H1 (cell line): ENCODE results near the gene MZF1. TPM values are rescaled to one million over a fixed set of nuclear protein-coding genes. Genes with fewer than 3 reads are reported as not detected.

Source experiments
- BACH1 ChIP-seq: IDR thresholded peaks from 2 replicates; pipeline ENCODE4 v1.6.1; 2012; ENCODE audit warnings: low read length, improper control_type of control experiment
- BRCA1 ChIP-seq: IDR thresholded peaks from 2 replicates; pipeline ENCODE4 v1.6.1; 2012; ENCODE audit warnings: low read depth, low read length, improper control_type of control experiment
- CEBPB ChIP-seq: IDR thresholded peaks from 2 replicates; pipeline ENCODE4 v1.6.1; 2012; ENCODE audit warnings: low read depth, low read length
- E2F6 ChIP-seq: IDR thresholded peaks from 2 replicates; pipeline ENCODE4 v1.6.1; 2012; ENCODE audit warnings: inconsistent platforms
- EGR1 ChIP-seq: IDR thresholded peaks from 2 replicates; pipeline ENCODE4 v1.6.1; 2011; ENCODE audit warnings: low read depth, low read length, borderline replicate concordance
- EP300 ChIP-seq, 2 experiments: IDR thresholded peaks; 1 replicate in 1 of 2; 2 replicates in 1 of 2; pipeline ENCODE4 v1.6.1; 2011 to 2012; ENCODE audit warnings: low read depth in 2 of 2, low read length in 2 of 2, mild to moderate bottlenecking in 2 of 2, borderline replicate concordance in 1 of 2, inconsistent platforms in 1 of 2, moderate library complexity in 1 of 2
- GABPA ChIP-seq: IDR thresholded peaks from 2 replicates; pipeline ENCODE4 v1.6.1; 2011; ENCODE audit warnings: mild to moderate bottlenecking, low read length, moderate library complexity, borderline replicate concordance; ENCODE audit not compliant: insufficient read depth
- HDAC2 ChIP-seq, 2 experiments: fragments of 300-600 bp in 1 of 2; sonication (generic) in 1 of 2; IDR thresholded peaks; 2 replicates each; pipeline ENCODE4 v1.6.1; 2011 to 2012; ENCODE audit warnings: low read depth in 2 of 2, low read length in 2 of 2, mild to moderate bottlenecking in 2 of 2, moderate library complexity in 2 of 2, borderline replicate concordance in 1 of 2, inconsistent platforms in 1 of 2
- HDAC6 ChIP-seq: IDR thresholded peaks from one replicate; pipeline ENCODE4 v1.7.1; 2012; ENCODE audit warnings: low read depth, mild to moderate bottlenecking, inconsistent platforms, low read length, moderate library complexity
- JUN ChIP-seq: IDR thresholded peaks from 2 replicates; pipeline ENCODE4 v1.6.1; 2011; ENCODE audit warnings: low read depth, mild to moderate bottlenecking, improper control_type of control experiment, low read length
- POLR2A ChIP-seq, 2 experiments: IDR thresholded peaks; 1 replicate in 1 of 2; 2 replicates in 1 of 2; pipeline ENCODE4 v1.6.1; 2011; ENCODE audit warnings: low read depth in 2 of 2, low read length in 2 of 2, mild to moderate bottlenecking in 2 of 2; ENCODE audit errors: control extremely low read depth in 1 of 2
- POLR2AphosphoS5 ChIP-seq: IDR thresholded peaks from 2 replicates; pipeline ENCODE4 v1.6.1; 2011; ENCODE audit warnings: low read depth, low read length
- RFX5 ChIP-seq: IDR thresholded peaks from 2 replicates; pipeline ENCODE4 v1.6.1; 2011; ENCODE audit warnings: low read depth, low read length, improper control_type of control experiment, borderline replicate concordance
- RXRA ChIP-seq: IDR thresholded peaks from 2 replicates; pipeline ENCODE4 v1.6.1; 2011; ENCODE audit warnings: low read depth, mild to moderate bottlenecking, low read length, moderate library complexity; ENCODE audit not compliant: insufficient read depth
- SIN3A ChIP-seq, 2 experiments: IDR thresholded peaks in 1 of 2; conservative IDR thresholded peaks in 1 of 2; 2 replicates each; pipeline ENCODE4 v1.6.1; 2011 to 2012; ENCODE audit warnings: low read length in 2 of 2, improper control_type of control experiment in 1 of 2, low read depth in 1 of 2, mild to moderate bottlenecking in 1 of 2
- SP1 ChIP-seq: IDR thresholded peaks from 2 replicates; pipeline ENCODE4 v1.6.1; 2011; ENCODE audit warnings: low read depth, low read length
- SP2 ChIP-seq: IDR thresholded peaks from 2 replicates; pipeline ENCODE4 v1.6.1; 2012; ENCODE audit warnings: mild to moderate bottlenecking, low read length, inconsistent platforms
- SRF ChIP-seq: IDR thresholded peaks from 2 replicates; pipeline ENCODE4 v1.6.1; 2011; ENCODE audit warnings: mild to moderate bottlenecking, low read depth, low read length, moderate library complexity
- YY1 ChIP-seq: IDR thresholded peaks from 2 replicates; pipeline ENCODE4 v1.6.1; 2011; ENCODE audit warnings: low read depth, mild to moderate bottlenecking, low read length
- ZNF274 ChIP-seq: IDR thresholded peaks from 2 replicates; pipeline ENCODE4 v1.7.0; 2012; ENCODE audit warnings: low read length, borderline replicate concordance; ENCODE audit errors: extremely low read depth
- polyA plus RNA-seq, 7 experiments: library from polyadenylated mRNA; depleted of rRNA in 3 of 7; stranded (reverse) in 5 of 7; unstranded in 2 of 7; fragments of >200 nt in 5 of 7; fragments of 200-250 nt in 2 of 7; gene quantifications; 1 replicate in 5 of 7; 2 replicates in 1 of 7; 4 replicates in 1 of 7; pipeline versions ENCODE4 v1.2.1 to v1.2.3, GENCODE V29; 2011 to 2013; ENCODE audit warnings: missing spikeins in 2 of 7, mixed read lengths in 2 of 7
- total RNA-seq: library from RNA; stranded (reverse); fragmentation: NEBNext Ultra II Directional; extraction: Animal tissue kit (Norgen Biotek cat#: 25700); gene quantifications from 2 replicates; pipeline ENCODE4 v1.2.1, GENCODE V29; 2021
- TF ChIP-seq, protein P1 (sequence below), 3 experiments: IDR thresholded peaks; 1 replicate in 2 of 3; 2 replicates in 1 of 3; pipeline versions ENCODE4 v1.5.1 to v1.6.1; 2011; ENCODE audit warnings: low read length in 3 of 3, mild to moderate bottlenecking in 3 of 3, inconsistent platforms in 2 of 3, low read depth in 1 of 3, moderate library complexity in 1 of 3; ENCODE audit not compliant: insufficient read depth in 1 of 3; ENCODE audit errors: control extremely low read depth in 1 of 3

Gene MZF1
- total and polyA plus RNA-seq, 2 of the 8 experiments (the other 6 are each of a cell fraction or from before 2014, with no cell fraction given): 15.2 to 25.0 TPM

DNA sequence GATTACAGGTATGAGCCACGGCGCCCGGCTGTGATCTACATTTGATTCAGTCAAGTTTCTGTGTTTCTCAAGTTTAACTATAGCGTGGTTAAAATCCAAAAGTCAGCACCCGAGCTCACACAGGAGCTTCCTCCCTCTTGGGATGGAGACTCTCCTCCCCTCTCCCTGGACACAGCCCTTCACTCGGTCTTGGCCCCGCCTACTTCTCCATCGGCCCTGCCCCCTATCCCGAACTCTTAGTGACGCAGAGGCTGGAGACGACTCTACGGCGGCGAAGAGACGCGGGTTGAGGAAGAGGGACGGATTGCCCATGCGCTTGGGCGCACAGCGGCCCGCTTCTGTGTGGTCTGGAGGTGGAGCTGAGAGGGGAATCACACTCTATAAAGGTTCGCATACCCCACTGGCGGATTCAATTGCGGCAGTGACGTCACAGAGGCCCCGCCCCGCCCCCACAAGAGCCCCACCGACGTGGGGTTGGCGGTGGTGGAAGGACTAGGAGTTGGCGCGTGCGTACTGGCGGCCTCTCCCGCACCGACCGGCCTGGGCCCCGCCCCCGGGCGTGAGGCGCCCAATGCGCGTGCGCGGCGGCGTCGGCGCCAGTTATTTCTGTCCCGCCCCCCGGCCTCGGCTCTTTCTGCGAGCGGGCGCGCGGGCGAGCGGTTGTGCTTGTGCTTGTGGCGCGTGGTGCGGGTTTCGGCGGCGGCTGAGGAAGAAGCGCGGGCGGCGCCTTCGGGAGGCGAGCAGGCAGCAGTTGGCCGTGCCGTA lies 29.1 kb downstream of the MZF1 start, which contains the start of gene TRIM28 (continued):
- no peak for TF ChIP-seq GABPA
- no peak for TF ChIP-seq RXRA
- no peak for TF ChIP-seq HDAC6
- no peak for TF ChIP-seq ZNF274
- 0 out of 3 replicates have a peak, but pooled peaks of 1 of the 2 experiments have one; percentile 1 for TF ChIP-seq EP300 (IDR thresholded peaks at IDR 0.05; ENCODE audit: borderline replicate concordance in 1 of 2, low read depth in 2 of 2, low read length in 2 of 2)
- no peak for TF ChIP-seq CEBPB
- peak; percentile 96 for TF ChIP-seq POLR2AphosphoS5
- TF ChIP-seq HDAC2 (IDR thresholded peaks at IDR 0.05; ENCODE audit: borderline replicate concordance in 1 of 2, low read depth in 2 of 2, low read length in 2 of 2): 0 out of 4 replicates have a peak, but pooled peaks of 1 of the 2 experiments have one; percentile 30
- no peak for TF ChIP-seq SRF
- TF ChIP-seq POLR2A (IDR thresholded peaks at IDR 0.05; ENCODE audit: control extremely low read depth in 1 of 2, low read depth in 2 of 2, low read length in 2 of 2): peak; percentile 93 to 95
- TF ChIP-seq SP2: no peak
- peak; percentile 43; the same call in 1 of the 2 replicates for TF ChIP-seq EGR1
- TF ChIP-seq YY1: no peak
- TF ChIP-seq BACH1: peak; percentile 59
- no peak for TF ChIP-seq RFX5
- TF ChIP-seq, protein P1, sequence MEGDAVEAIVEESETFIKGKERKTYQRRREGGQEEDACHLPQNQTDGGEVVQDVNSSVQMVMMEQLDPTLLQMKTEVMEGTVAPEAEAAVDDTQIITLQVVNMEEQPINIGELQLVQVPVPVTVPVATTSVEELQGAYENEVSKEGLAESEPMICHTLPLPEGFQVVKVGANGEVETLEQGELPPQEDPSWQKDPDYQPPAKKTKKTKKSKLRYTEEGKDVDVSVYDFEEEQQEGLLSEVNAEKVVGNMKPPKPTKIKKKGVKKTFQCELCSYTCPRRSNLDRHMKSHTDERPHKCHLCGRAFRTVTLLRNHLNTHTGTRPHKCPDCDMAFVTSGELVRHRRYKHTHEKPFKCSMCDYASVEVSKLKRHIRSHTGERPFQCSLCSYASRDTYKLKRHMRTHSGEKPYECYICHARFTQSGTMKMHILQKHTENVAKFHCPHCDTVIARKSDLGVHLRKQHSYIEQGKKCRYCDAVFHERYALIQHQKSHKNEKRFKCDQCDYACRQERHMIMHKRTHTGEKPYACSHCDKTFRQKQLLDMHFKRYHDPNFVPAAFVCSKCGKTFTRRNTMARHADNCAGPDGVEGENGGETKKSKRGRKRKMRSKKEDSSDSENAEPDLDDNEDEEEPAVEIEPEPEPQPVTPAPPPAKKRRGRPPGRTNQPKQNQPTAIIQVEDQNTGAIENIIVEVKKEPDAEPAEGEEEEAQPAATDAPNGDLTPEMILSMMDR (IDR thresholded peaks at IDR 0.05; ENCODE audit: control extremely low read depth in 1 of 3, insufficient read depth in 1 of 3, low read depth in 1 of 3, low read length in 3 of 3): no peak
- TF ChIP-seq SIN3A (conservative IDR thresholded peaks at IDR 0.05 in 1 of 2, IDR thresholded peaks at IDR 0.05 in 1 of 2; ENCODE audit: low read depth in 1 of 2, low read length in 2 of 2): no peak; a peak in 1 of 4 replicates
- peak; percentile 30; the same call in 1 of the 2 replicates for TF ChIP-seq E2F6
- TF ChIP-seq BRCA1: no peak
- TF ChIP-seq SP1: peak; percentile 3; the same call in 1 of the 2 replicates
- TF ChIP-seq JUN: no peak
